Large intestine (tissue), 12 donors: ENCODE results near the gene TMEM185B. TPM values are rescaled to one million over a fixed set of nuclear protein-coding genes. Genes with fewer than 3 reads are reported as not detected.

Experiments used
- DNase-seq, 2 donors: peaks; one replicate each; pipeline versions ENCODE4 v3.0.0 to v3.0.0-alpha.2; 2013
- H3K27ac ChIP-seq: one replicate; pipeline ENCODE4 v1.5.1; 2013; ENCODE audit warnings: low read length
- H3K27me3 ChIP-seq: 2 replicates; pipeline ENCODE4 v1.6.1; 2013; ENCODE audit warnings: low read length; ENCODE audit not compliant: control insufficient read depth, insufficient read depth
- H3K36me3 ChIP-seq: 2 replicates; pipeline ENCODE4 v1.6.1; 2013; ENCODE audit warnings: low read length; ENCODE audit not compliant: control insufficient read depth, insufficient read depth
- H3K4me1 ChIP-seq: one replicate; pipeline ENCODE4 v1.6.1; 2013; ENCODE audit warnings: low read length; ENCODE audit not compliant: control insufficient read depth, insufficient read depth
- H3K4me3 ChIP-seq: one replicate; pipeline ENCODE4 v1.5.1; 2013; ENCODE audit warnings: low read length
- H3K9me3 ChIP-seq: one replicate; pipeline ENCODE4 v1.6.1; 2013; ENCODE audit warnings: mild to moderate bottlenecking, low read depth, low read length, moderate library complexity; ENCODE audit not compliant: control insufficient read depth
- WGBS: methylation state at CpG from one replicate; pipeline ENCODE4 v1.1.5; 2013; ENCODE audit warnings: low lambda C conversion rate; ENCODE audit not compliant: insufficient coverage; 5-methylcytosine and 5-hydroxymethylcytosine counted together
- long read RNA-seq, 11 donors: transcript quantifications; one replicate each; lab custom pipeline, GENCODE V29; 2026
- polyA plus RNA-seq: library from polyadenylated mRNA; unstranded; fragments of 120-200 nt; gene quantifications from one replicate; pipeline ENCODE4 v1.2.1, GENCODE V29; 2013

The TMEM185B gene
- polyA plus RNA-seq, result 26.2 TPM
- long read RNA-seq, donor 1, transcript TMEM185B-201 (1 exons, 2,131 nt), result major isoform, 26 of 26 reads
- long read RNA-seq, donor 1, partial matches to known transcripts, result 0 of 26 reads
- long read RNA-seq, donor 1, other reads (novel, unspliced or antisense), result 0 of 26 reads
- long read RNA-seq, donor 2, transcript TMEM185B-201 (1 exons, 2,131 nt), result major isoform, 35 of 35 reads
- long read RNA-seq, donor 2, partial matches to known transcripts, result 0 of 35 reads
- long read RNA-seq, donor 2, other reads (novel, unspliced or antisense), result 0 of 35 reads
- long read RNA-seq, donor 3, result 0 reads
- long read RNA-seq, donor 4, transcript TMEM185B-201 (1 exons, 2,131 nt), result major isoform, 7 of 7 reads
- long read RNA-seq, donor 4, partial matches to known transcripts, result 0 of 7 reads
- long read RNA-seq, donor 4, other reads (novel, unspliced or antisense), result 0 of 7 reads
- long read RNA-seq, donor 5, transcript TMEM185B-201 (1 exons, 2,131 nt), result major isoform, 7 of 7 reads
- long read RNA-seq, donor 5, partial matches to known transcripts, result 0 of 7 reads
- long read RNA-seq, donor 5, other reads (novel, unspliced or antisense), result 0 of 7 reads
- long read RNA-seq, donor 6, transcript TMEM185B-201 (1 exons, 2,131 nt), result major isoform, 20 of 20 reads
- long read RNA-seq, donor 6, partial matches to known transcripts, result 0 of 20 reads
- long read RNA-seq, donor 6, other reads (novel, unspliced or antisense), result 0 of 20 reads
- long read RNA-seq, donor 7, transcript TMEM185B-201 (1 exons, 2,131 nt), result major isoform, 9 of 9 reads
- long read RNA-seq, donor 7, partial matches to known transcripts, result 0 of 9 reads
- long read RNA-seq, donor 7, other reads (novel, unspliced or antisense), result 0 of 9 reads
- long read RNA-seq, donor 8, transcript TMEM185B-201 (1 exons, 2,131 nt), result major isoform, 26 of 26 reads
- long read RNA-seq, donor 8, partial matches to known transcripts, result 0 of 26 reads
- long read RNA-seq, donor 8, other reads (novel, unspliced or antisense), result 0 of 26 reads
- long read RNA-seq, donor 9, transcript TMEM185B-201 (1 exons, 2,131 nt), result major isoform, 23 of 23 reads
- long read RNA-seq, donor 9, partial matches to known transcripts, result 0 of 23 reads
- long read RNA-seq, donor 9, other reads (novel, unspliced or antisense), result 0 of 23 reads
- long read RNA-seq, donor 10, transcript TMEM185B-201 (1 exons, 2,131 nt), result major isoform, 27 of 27 reads
- long read RNA-seq, donor 10, partial matches to known transcripts, result 0 of 27 reads
- long read RNA-seq, donor 10, other reads (novel, unspliced or antisense), result 0 of 27 reads
- long read RNA-seq, donor 11, transcript TMEM185B-201 (1 exons, 2,131 nt), result major isoform, 27 of 27 reads
- long read RNA-seq, donor 11, partial matches to known transcripts, result 0 of 27 reads
- long read RNA-seq, donor 11, other reads (novel, unspliced or antisense), result 0 of 27 reads

GRCh38 chr2:120223034-120223912 is at the start of gene TMEM185B:
Gene TMEM185B (minus strand): TSS chr2:120223400. CDS start chr2:120222976, 424 bp downstream.
- Histone ChIP-seq H3K4me3 (peak within 1 kb of the TSS; percentile 59), H3K27ac (peak within 1 kb of the TSS; percentile 90), H3K27me3 (no peaks in the 10 kb centered on the region), H3K9me3 (peaks cover 9% of the 10 kb centered on the region), H3K36me3 (peaks cover 23% of the 10 kb centered on the region), H3K4me1 (peaks cover 20% of the 10 kb centered on the region)
- DNase-seq, result peak; percentile 79 to 96
- WGBS, result no CpG with 5 or more reads among the region's 108 CpGs

- Histone ChIP-seq H3K4me1 (peaks cover 11% of the 10 kb centered on the region), H3K36me3 (peaks cover 6% of the 10 kb centered on the region), H3K9me3 (peaks cover 2% of the 10 kb centered on the region), H3K27ac (peak overlapping the region; percentile 20), H3K27me3 (no peaks in the 10 kb centered on the region), H3K4me3 (no peak overlapping the region)
- no CpG with 5 or more reads among the region's 1 CpG for WGBS
- no peak for DNase-seq
These were observed 48.6 kb upstream of the TMEM185B start for GRCh38 chr2:120271711-120272379.

GRCh38 chr2:120269816-120270215 is 46.6 kb upstream of the TMEM185B start:
- no peak overlapping the region for H3K4me3 ChIP-seq
- 100% methylated on average over 1 of the region's 1 CpG for WGBS
- no peaks in the 10 kb centered on the region for H3K27me3 ChIP-seq
- peaks cover 6% of the 10 kb centered on the region for H3K36me3 ChIP-seq
- no peak overlapping the region for H3K27ac ChIP-seq
- DNase-seq, result no peak
- peaks cover 2% of the 10 kb centered on the region for H3K9me3 ChIP-seq
- peaks cover 11% of the 10 kb centered on the region for H3K4me1 ChIP-seq

- peaks cover 6% of the 10 kb centered on the region for H3K36me3 ChIP-seq
- H3K27me3 ChIP-seq, result no peaks in the 10 kb centered on the region
- no peak overlapping the region for H3K27ac ChIP-seq
- H3K9me3 ChIP-seq, result peaks cover 2% of the 10 kb centered on the region
- WGBS, result 100% methylated on average over 2 of the region's 11 CpGs
- no peak for DNase-seq
- H3K4me1 ChIP-seq, result peaks cover 11% of the 10 kb centered on the region
- H3K4me3 ChIP-seq, result no peak overlapping the region
These were observed 46.0 kb upstream of the TMEM185B start for GRCh38 chr2:120269076-120269744.

GRCh38 chr2:120267348-120267747 is 44.1 kb upstream of the TMEM185B start:
- Histone ChIP-seq H3K27me3 (no peaks in the 10 kb centered on the region), H3K4me1 (peaks cover 3% of the 10 kb centered on the region), H3K36me3 (peaks cover 6% of the 10 kb centered on the region), H3K9me3 (no peaks in the 10 kb centered on the region), H3K4me3 (no peak overlapping the region), H3K27ac (no peak overlapping the region)
- WGBS, result 100% methylated on average over 3 of the region's 8 CpGs
- DNase-seq, result no peak

- H3K27me3 ChIP-seq, result no peaks in the 10 kb centered on the region
- WGBS, result 83% methylated on average over 1 of the region's 12 CpGs
- H3K9me3 ChIP-seq, result peaks cover 7% of the 10 kb centered on the region
- peaks cover 8% of the 10 kb centered on the region for H3K36me3 ChIP-seq
- H3K4me3 ChIP-seq, result no peak overlapping the region
- H3K27ac ChIP-seq, result no peak overlapping the region
- DNase-seq, result no peak
- no peaks in the 10 kb centered on the region for H3K4me1 ChIP-seq
These were observed 41.8 kb upstream of the TMEM185B start for GRCh38 chr2:120265006-120265405.

GRCh38 chr2:120262761-120263428 is 39.7 kb upstream of the TMEM185B start:
- H3K27me3 ChIP-seq, result no peaks in the 10 kb centered on the region
- no peak overlapping the region for H3K27ac ChIP-seq
- peaks cover 6% of the 10 kb centered on the region for H3K4me1 ChIP-seq
- WGBS, result no CpG with 5 or more reads among the region's 10 CpGs
- H3K9me3 ChIP-seq, result peaks cover 9% of the 10 kb centered on the region
- no peak for DNase-seq
- no peak overlapping the region for H3K4me3 ChIP-seq
- H3K36me3 ChIP-seq, result peaks cover 6% of the 10 kb centered on the region

GRCh38 chr2:120262150-120262549 is 39.0 kb upstream of the TMEM185B start:
- Histone ChIP-seq H3K27me3 (no peaks in the 10 kb centered on the region), H3K4me1 (peaks cover 11% of the 10 kb centered on the region), H3K9me3 (peaks cover 9% of the 10 kb centered on the region), H3K4me3 (no peak overlapping the region), H3K27ac (no peak overlapping the region), H3K36me3 (peaks cover 6% of the 10 kb centered on the region)
- no CpG with 5 or more reads among the region's 2 CpGs for WGBS
- DNase-seq, result no peak
